Neutrophil (primary cell): ENCODE data around the gene CRADD.

Experiments used
- H3K27ac ChIP-seq: fragments of 200-600 bp; sonication (generic); 2 replicates; pipeline ENCODE4 v1.5.1; 2016; ENCODE audit warnings: mild to moderate bottlenecking, moderate library complexity
- H3K27me3 ChIP-seq: fragments of 200-600 bp; sonication (generic); 2 replicates; pipeline ENCODE4 v1.6.0; 2016; ENCODE audit warnings: mild to moderate bottlenecking
- H3K36me3 ChIP-seq: fragments of 200-600 bp; sonication (generic); 2 replicates; pipeline ENCODE4 v1.5.1; 2017
- H3K4me1 ChIP-seq, 2 experiments: fragments of 200-600 bp in 1 of 2; sonication (generic) in 1 of 2; 1 replicate in 1 of 2; 2 replicates in 1 of 2; pipeline versions ENCODE4 v1.5.1 to v1.6.1; 2013 to 2016; ENCODE audit warnings: low read depth in 1 of 2, low read length in 1 of 2, mild to moderate bottlenecking in 1 of 2, moderate library complexity in 1 of 2; ENCODE audit not compliant: control insufficient read depth in 1 of 2, insufficient read depth in 1 of 2
- H3K4me3 ChIP-seq, 2 experiments: fragments of 200-600 bp in 1 of 2; sonication (generic) in 1 of 2; 1 replicate in 1 of 2; 2 replicates in 1 of 2; pipeline ENCODE4 v1.5.1; 2013 to 2016; ENCODE audit warnings: low read depth in 1 of 2, low read length in 1 of 2, mild to moderate bottlenecking in 1 of 2, moderate library complexity in 1 of 2
- H3K9me3 ChIP-seq: fragments of 200-600 bp; sonication (generic); 2 replicates; pipeline ENCODE4 v1.5.1; 2016
- TF ChIP-seq, protein P1 (sequence below): fragments of 200-600 bp; sonication (generic); IDR thresholded peaks from 2 replicates; pipeline ENCODE4 v1.5.1; 2016; ENCODE audit warnings: antibody characterized with exemption

The CRADD gene

DNA sequence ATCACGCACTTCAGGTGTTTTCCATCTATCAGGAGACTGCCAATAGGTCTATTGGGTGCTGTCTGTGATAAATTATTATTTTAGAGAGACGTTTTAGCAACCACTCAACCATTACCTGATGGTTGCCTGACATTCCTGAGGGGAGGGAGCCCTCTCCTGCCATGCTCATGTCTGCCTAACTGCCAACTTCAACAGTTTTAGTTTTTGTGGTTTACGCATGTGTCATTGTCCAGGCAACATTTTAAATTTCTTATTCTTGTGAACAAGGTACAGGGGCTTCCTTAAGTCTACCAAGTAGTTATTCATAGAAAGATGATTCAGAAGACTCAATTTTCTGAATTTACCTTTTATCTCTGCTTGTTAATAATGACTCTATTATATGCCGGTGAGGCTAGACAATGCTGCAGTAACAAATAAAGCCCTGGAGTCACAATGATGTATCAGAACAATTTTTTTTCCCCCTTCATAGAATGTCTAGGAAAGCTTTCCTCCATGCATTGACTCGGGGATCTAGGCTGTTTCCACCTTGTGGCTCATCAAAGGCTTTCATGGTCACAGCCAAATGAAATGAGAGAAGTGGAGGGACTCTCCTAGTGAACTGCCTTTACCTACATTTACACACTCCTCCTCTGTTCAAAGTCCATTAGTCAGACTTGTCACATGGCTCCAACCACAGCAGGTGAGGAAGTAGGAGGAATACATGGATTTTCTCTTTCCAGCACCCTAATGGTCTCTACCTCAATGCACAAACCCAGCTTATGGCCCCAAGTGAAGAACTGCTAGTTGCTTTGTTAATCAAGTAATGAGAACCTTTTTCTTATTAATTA is 225.8 kb downstream of the CRADD start:
- TF ChIP-seq, protein P1, sequence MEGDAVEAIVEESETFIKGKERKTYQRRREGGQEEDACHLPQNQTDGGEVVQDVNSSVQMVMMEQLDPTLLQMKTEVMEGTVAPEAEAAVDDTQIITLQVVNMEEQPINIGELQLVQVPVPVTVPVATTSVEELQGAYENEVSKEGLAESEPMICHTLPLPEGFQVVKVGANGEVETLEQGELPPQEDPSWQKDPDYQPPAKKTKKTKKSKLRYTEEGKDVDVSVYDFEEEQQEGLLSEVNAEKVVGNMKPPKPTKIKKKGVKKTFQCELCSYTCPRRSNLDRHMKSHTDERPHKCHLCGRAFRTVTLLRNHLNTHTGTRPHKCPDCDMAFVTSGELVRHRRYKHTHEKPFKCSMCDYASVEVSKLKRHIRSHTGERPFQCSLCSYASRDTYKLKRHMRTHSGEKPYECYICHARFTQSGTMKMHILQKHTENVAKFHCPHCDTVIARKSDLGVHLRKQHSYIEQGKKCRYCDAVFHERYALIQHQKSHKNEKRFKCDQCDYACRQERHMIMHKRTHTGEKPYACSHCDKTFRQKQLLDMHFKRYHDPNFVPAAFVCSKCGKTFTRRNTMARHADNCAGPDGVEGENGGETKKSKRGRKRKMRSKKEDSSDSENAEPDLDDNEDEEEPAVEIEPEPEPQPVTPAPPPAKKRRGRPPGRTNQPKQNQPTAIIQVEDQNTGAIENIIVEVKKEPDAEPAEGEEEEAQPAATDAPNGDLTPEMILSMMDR, result no peak
- no peak overlapping the region for H3K27ac ChIP-seq
- no peaks in the 10 kb centered on the region for H3K4me1 ChIP-seq
- no peak overlapping the region for H3K4me3 ChIP-seq
- H3K9me3 ChIP-seq, result no peaks in the 10 kb centered on the region
- H3K36me3 ChIP-seq, result no peaks in the 10 kb centered on the region
- H3K27me3 ChIP-seq, result no peaks in the 10 kb centered on the region

DNA sequence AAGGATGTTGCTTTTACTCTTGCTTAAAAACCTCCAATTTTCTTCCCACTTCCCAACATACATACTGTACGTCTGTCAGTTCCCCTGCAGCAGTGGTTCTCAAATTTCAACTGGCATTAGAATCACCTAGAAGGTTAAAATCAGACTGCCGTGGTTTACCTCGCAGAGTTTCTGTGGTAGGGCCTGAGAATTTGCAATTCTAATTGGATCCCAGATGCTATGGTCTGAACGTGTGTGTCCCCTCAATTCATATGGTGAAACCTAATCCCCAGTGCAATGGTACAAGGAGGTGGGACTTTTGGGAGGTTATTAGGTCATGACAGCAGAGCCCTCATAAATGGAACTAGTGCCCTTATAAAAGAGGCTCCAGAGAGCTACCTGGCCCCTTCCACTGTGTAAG is 226.9 kb downstream of the CRADD start:
- H3K27ac ChIP-seq, result no peak overlapping the region
- H3K27me3 ChIP-seq, result no peaks in the 10 kb centered on the region
- no peak overlapping the region for H3K4me3 ChIP-seq
- no peaks in the 10 kb centered on the region for H3K9me3 ChIP-seq
- TF ChIP-seq, protein P1, result no peak
- no peaks in the 10 kb centered on the region for H3K36me3 ChIP-seq
- H3K4me1 ChIP-seq, result no peaks in the 10 kb centered on the region

DNA sequence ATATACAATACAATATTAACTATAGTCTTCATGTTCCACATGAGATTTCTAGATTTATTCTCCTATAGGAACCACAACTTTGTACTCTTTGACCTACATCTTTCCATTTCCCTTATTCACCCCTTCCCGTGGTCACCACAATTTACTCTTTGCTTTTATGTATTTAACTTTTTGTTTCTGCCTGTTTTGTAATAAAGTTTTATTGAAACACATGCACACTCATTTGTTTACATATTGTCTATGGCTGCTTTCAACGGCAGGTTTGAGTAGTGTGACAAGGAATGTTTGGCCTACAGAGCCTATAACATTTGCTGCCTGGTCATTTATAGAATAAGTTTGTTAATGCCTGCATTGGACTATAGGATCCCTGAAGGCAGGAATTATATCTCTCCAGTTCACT is 231.1 kb downstream of the CRADD start:
- Histone ChIP-seq H3K4me3 (no peak overlapping the region), H3K9me3 (no peaks in the 10 kb centered on the region), H3K27ac (no peak overlapping the region), H3K36me3 (no peaks in the 10 kb centered on the region), H3K27me3 (no peaks in the 10 kb centered on the region), H3K4me1 (no peaks in the 10 kb centered on the region)
- TF ChIP-seq, protein P1, result no peak

DNA sequence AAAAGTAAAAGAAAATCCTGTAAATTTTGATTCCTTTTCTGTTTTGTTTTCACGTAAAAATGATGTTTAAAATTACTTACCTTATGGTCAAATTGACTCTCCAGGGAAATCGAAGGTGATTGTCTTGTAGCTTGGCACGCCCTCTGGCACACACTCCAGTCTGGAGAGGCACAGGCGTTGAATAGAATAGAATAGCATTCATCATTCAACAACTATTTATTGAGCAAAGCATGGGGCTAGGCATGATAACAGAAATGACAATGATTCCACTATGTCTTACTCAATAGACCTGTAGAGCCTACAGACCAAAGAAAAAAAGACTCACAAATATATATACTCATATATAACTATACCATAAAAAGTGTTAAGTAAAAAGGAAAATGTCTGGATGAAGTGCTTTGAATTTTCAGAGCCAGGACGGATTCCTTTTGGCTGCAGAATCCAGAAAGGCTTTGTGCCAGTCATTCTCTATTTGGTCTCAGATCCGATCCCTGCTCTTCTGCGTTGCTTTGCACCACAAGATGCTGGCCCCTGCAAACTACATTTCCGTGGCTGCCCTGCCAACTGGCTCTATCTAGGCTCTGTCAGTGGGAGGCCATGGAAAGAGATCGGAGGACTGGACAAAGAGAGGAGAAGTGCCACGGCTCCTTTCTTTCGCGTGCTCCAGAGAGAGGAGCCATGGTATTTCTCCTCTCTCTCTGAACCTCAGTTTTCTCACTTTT is 231.8 kb downstream of the CRADD start:
- Histone ChIP-seq H3K4me1 (no peaks in the 10 kb centered on the region), H3K27ac (no peak overlapping the region), H3K4me3 (no peak overlapping the region), H3K9me3 (no peaks in the 10 kb centered on the region), H3K36me3 (no peaks in the 10 kb centered on the region), H3K27me3 (no peaks in the 10 kb centered on the region)
- TF ChIP-seq, protein P1, result no peak

DNA sequence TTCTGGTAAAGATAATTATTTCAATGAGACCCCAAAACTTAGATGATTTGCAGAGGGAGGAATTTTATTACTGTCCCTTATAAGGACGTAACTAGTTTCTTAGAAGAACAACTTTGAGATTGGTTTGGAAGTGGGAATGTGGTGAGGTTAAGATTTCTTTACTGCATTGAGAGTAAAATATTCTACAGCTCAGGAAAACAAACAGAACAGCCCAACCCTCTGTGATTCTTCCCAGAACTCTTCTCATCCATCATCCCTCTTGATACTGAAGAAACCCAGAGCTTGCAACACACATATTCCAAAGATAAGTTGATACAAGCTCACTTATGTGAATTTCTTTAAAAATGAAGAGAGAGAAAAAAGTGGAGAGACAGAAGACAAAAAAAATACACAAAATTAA is 234.2 kb downstream of the CRADD start:
- Histone ChIP-seq H3K27me3 (no peaks in the 10 kb centered on the region), H3K27ac (no peak overlapping the region), H3K9me3 (no peaks in the 10 kb centered on the region), H3K4me1 (no peaks in the 10 kb centered on the region), H3K36me3 (no peaks in the 10 kb centered on the region), H3K4me3 (no peak overlapping the region)
- TF ChIP-seq, protein P1, result no peak
